ENCODE measurements around the gene FAM170B.

- TF ChIP-seq CTCF (IDR thresholded peaks at IDR 0.05) (no peak), ZBTB43 (CRISPR knock-in tag; IDR thresholded peaks at IDR 0.05) (no peak), ATF3 (CRISPR knock-in tag; conservative IDR thresholded peaks at IDR 0.05) (no peak), CREM (CRISPR knock-in tag; IDR thresholded peaks at IDR 0.05) (no peak), PRRX2 (CRISPR knock-in tag; IDR thresholded peaks at IDR 0.05) (no peak)
Measured at GRCh38 chr10:49158915-49159314, 25.1 kb upstream of the FAM170B start.
